Endothelial cell of umbilical vein (primary cell): Measurements from ENCODE around the gene CDK9. TPM values are rescaled to one million over a fixed set of nuclear protein-coding genes. Genes with fewer than 3 reads are reported as not detected.

Source experiments
- BruUV-seq: library from RNA; stranded (reverse); fragments of 400-500 nt; replicated peaks from 2 replicates; lab custom pipeline; 2021; lab: Mats Ljungman, UMichigan
- CTCF ChIA-PET: fragments of 300-600, 350-600 bp; sonication (Branson Sonifier 250); formaldehyde crosslinking; loops from one replicate; lab custom pipeline; 2021; ENCODE audit warnings: antibody characterized with exemption, inconsistent platforms; lab: Charles Lee
- POLR2A ChIA-PET: fragments of 300-600, 350-600 bp; sonication (Branson Sonifier 250); formaldehyde crosslinking; loops from one replicate; lab custom pipeline; 2021; ENCODE audit warnings: antibody characterized with exemption, inconsistent platforms; lab: Charles Lee
- DNase-seq: peaks from one replicate; pipeline ENCODE4 v3.0.0-alpha.2; 2011; ENCODE audit warnings: low read depth, low spot score
- FAIRE-seq: peaks from 2 replicates; lab custom pipeline; 2011; peaks lifted over from hg19 to GRCh38; lab: Jason Lieb, UNC
- H2AFZ ChIP-seq: 2 replicates; pipeline ENCODE4 v1.6.0; 2012; ENCODE audit warnings: low read depth, low read length, control low read depth, inconsistent platforms
- H3K27ac ChIP-seq: 2 replicates; pipeline ENCODE4 v1.5.1; 2011; ENCODE audit warnings: low read depth, mild to moderate bottlenecking, control low read depth, low read length, moderate library complexity; ENCODE audit not compliant: insufficient read depth
- H3K27me3 ChIP-seq, 2 experiments: 2 replicates each; pipeline versions ENCODE4 v1.6.0 to v1.6.1; 2011; ENCODE audit warnings: low read length in 2 of 2, mixed read lengths in 1 of 2; ENCODE audit not compliant: control insufficient read depth in 2 of 2, insufficient read depth in 2 of 2
- H3K36me3 ChIP-seq, 2 experiments: 2 replicates in 1 of 2; 3 replicates in 1 of 2; pipeline ENCODE4 v1.5.1; 2011; ENCODE audit warnings: low read length in 2 of 2, mild to moderate bottlenecking in 1 of 2, moderate library complexity in 1 of 2; ENCODE audit not compliant: control insufficient read depth in 2 of 2, insufficient read depth in 2 of 2; ENCODE audit errors: extremely low read depth in 1 of 2
- H3K4me1 ChIP-seq: 3 replicates; pipeline ENCODE4 v1.5.1; 2011; ENCODE audit warnings: mild to moderate bottlenecking, low read length; ENCODE audit not compliant: control insufficient read depth, insufficient read depth; ENCODE audit errors: extremely low read depth
- H3K4me2 ChIP-seq: 2 replicates; pipeline ENCODE4 v1.6.1; 2011; ENCODE audit warnings: low read length, control low read depth, mixed read lengths; ENCODE audit not compliant: insufficient read depth
- H3K4me3 ChIP-seq, 3 experiments: fragments of 200-600 bp in 1 of 3; sonication (generic), shearing (Covaris generic) in 1 of 3; replicated peaks in 1 of 3; 2 replicates each; pipeline ENCODE4 v1.5.1; 2011 to 2016; ENCODE audit warnings: control low read depth in 3 of 3, low read length in 3 of 3, mild to moderate bottlenecking in 2 of 3, inconsistent platforms in 1 of 3, low read depth in 1 of 3, moderate library complexity in 1 of 3; ENCODE audit not compliant: insufficient read depth in 1 of 3
- H3K79me2 ChIP-seq: 2 replicates; pipeline ENCODE4 v1.6.0; 2012; ENCODE audit warnings: low read length, inconsistent platforms; ENCODE audit not compliant: control insufficient read depth, insufficient read depth
- H3K9ac ChIP-seq: replicated peaks from 2 replicates; pipeline ENCODE3; 2011; ENCODE audit warnings: low read length, control low read depth; ENCODE audit not compliant: insufficient read depth; ENCODE audit errors: extremely low read depth
- H3K9me1 ChIP-seq: replicated peaks from 3 replicates; pipeline ENCODE4 v1.6.0; 2011; ENCODE audit warnings: mild to moderate bottlenecking, low read length; ENCODE audit not compliant: control insufficient read depth, insufficient read depth; ENCODE audit errors: extremely low read depth
- H3K9me3 ChIP-seq: replicated peaks from 2 replicates; pipeline ENCODE4 v1.5.1; 2012; ENCODE audit warnings: low read length, inconsistent platforms; ENCODE audit not compliant: control insufficient read depth, insufficient read depth
- H4K20me1 ChIP-seq: replicated peaks from 2 replicates; pipeline ENCODE3; 2011; ENCODE audit warnings: mild to moderate bottlenecking, low read length; ENCODE audit not compliant: control insufficient read depth, insufficient read depth; ENCODE audit errors: extremely low read depth
- FOS ChIP-seq: IDR thresholded peaks from 2 replicates; pipeline ENCODE4 v1.6.1; 2011; ENCODE audit warnings: mild to moderate bottlenecking, low read length, moderate library complexity, borderline replicate concordance; ENCODE audit not compliant: insufficient read depth
- MYC ChIP-seq: IDR thresholded peaks from one replicate; pipeline ENCODE4 v1.6.1; 2011; ENCODE audit warnings: mild to moderate bottlenecking, low read depth, low read length
- POLR2AphosphoS5 ChIP-seq: IDR thresholded peaks from 2 replicates; pipeline ENCODE4 v1.6.1; 2012; ENCODE audit warnings: low read depth, mild to moderate bottlenecking, control low read depth, low read length, moderate library complexity; ENCODE audit not compliant: insufficient read depth
- dilution Hi-C: fragments of 300-500 bp; cut with MboI; formaldehyde crosslinking; loops from one replicate; pipeline ENCODE4 v1.15.0; 2019; ENCODE audit warnings: low sequenced_read_pairs; ENCODE audit not compliant: extremely low pct_ligation_motif_present
- intact Hi-C: fragments of 100-400 bp; cut with micrococcal nuclease; formaldehyde crosslinking; loops from one replicate; pipeline ENCODE4 v1.10.0; 2022
- polyA plus RNA-seq, 4 experiments: library from polyadenylated mRNA; depleted of rRNA in 3 of 4; stranded (reverse) in 3 of 4; unstranded in 1 of 4; fragments of >200 nt; gene quantifications; 2 replicates each; pipeline versions ENCODE4 v1.2.1 to v1.2.3, GENCODE V29; 2011 to 2012; ENCODE audit warnings: missing spikeins in 1 of 4
- total RNA-seq: library from RNA; stranded (reverse); gene quantifications from 2 replicates; pipeline ENCODE4 v1.2.3, GENCODE V29; 2021
- TF ChIP-seq, protein P1 (sequence below), 2 donors: IDR thresholded peaks; 1 replicate in 1 of 2; 2 replicates in 1 of 2; pipeline ENCODE4 v1.5.1; 2011; ENCODE audit warnings: low read length in 2 of 2, mild to moderate bottlenecking in 2 of 2, moderate library complexity in 2 of 2, control low read depth in 1 of 2, inconsistent platforms in 1 of 2, low read depth in 1 of 2; ENCODE audit not compliant: insufficient read depth in 1 of 2; ENCODE audit errors: extremely low read depth in 1 of 2
- TF ChIP-seq, protein P2 (sequence below): IDR thresholded peaks from 2 replicates; pipeline ENCODE4 v1.6.1; 2011; ENCODE audit not compliant: insufficient read depth, insufficient read length

Gene CDK9
- total and polyA plus RNA-seq, 2 donors (not counting 3 experiments of a cell fraction or from before 2014, with no cell fraction given): 92.2 to 124 TPM

DNA sequence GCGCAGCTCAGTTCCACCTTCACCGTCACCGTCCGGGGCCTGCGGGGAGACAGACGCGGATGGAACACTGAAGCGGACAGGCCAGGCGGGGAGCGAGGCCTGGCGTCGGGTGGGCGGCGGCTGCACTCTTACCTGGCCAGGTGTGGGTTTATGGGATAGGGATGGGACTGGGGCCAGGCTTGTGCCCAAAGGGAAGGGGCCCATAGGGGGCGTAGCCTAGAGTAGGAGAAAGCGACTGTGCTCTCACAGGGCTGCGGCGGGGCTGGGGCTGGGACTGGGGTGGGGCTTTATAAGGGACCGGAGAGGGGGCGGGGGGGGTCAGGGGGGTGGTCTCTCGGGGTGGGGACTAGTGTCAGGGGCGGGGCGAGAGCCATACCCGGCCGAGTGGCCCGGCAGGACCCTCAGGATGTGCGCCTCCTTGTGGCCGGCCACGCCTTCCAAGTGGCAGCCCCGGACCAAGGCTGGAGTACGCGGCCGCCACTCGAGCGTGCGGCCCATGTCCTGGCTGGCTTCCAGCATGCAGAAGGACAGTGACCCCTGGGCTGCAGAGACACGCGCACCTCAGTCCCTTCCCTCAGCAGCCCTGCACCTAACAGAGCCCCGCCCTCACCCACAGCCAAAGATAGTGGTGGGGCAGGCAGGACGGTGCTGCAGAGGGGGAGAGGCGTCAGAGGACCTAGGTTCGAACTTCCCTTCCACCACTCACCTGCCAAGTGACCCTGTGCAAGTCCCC, 39.7 kb downstream of the CDK9 start:
- intact Hi-C loops (no loop called here), dilution Hi-C loops (no loop called here)
- Histone ChIP-seq H3K4me3 (no peak overlapping the region), H3K36me3 (peaks cover 37 to 47% of the 10 kb centered on the region in 2 experiments), H3K9me1 (no peaks in the 10 kb centered on the region), H3K9ac (no peak overlapping the region), H4K20me1 (no peaks in the 10 kb centered on the region), H2AFZ (no peak overlapping the region), H3K4me1 (peaks cover 36% of the 10 kb centered on the region), H3K4me2 (no peak overlapping the region), H3K79me2 (peaks cover 70% of the 10 kb centered on the region), H3K27ac (no peak overlapping the region), H3K9me3 (no peaks in the 10 kb centered on the region), H3K27me3 (no peaks in the 10 kb centered on the region)
- TF ChIP-seq POLR2AphosphoS5 (peak; percentile 29), FOS (no peak), MYC (no peak)
- TF ChIP-seq, protein P1, sequence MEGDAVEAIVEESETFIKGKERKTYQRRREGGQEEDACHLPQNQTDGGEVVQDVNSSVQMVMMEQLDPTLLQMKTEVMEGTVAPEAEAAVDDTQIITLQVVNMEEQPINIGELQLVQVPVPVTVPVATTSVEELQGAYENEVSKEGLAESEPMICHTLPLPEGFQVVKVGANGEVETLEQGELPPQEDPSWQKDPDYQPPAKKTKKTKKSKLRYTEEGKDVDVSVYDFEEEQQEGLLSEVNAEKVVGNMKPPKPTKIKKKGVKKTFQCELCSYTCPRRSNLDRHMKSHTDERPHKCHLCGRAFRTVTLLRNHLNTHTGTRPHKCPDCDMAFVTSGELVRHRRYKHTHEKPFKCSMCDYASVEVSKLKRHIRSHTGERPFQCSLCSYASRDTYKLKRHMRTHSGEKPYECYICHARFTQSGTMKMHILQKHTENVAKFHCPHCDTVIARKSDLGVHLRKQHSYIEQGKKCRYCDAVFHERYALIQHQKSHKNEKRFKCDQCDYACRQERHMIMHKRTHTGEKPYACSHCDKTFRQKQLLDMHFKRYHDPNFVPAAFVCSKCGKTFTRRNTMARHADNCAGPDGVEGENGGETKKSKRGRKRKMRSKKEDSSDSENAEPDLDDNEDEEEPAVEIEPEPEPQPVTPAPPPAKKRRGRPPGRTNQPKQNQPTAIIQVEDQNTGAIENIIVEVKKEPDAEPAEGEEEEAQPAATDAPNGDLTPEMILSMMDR (IDR thresholded peaks at IDR 0.05; ENCODE audit: extremely low read depth in 1 of 2, insufficient read depth in 1 of 2, low read depth in 1 of 2, low read length in 2 of 2): peak; percentile 29 to 47
- TF ChIP-seq, protein P2, sequence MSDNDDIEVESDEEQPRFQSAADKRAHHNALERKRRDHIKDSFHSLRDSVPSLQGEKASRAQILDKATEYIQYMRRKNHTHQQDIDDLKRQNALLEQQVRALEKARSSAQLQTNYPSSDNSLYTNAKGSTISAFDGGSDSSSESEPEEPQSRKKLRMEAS: no peak
- POLR2A ChIA-PET: interaction anchor here (1.3 kb wide), 1 partner anchor 42 kb away, joined by 3 read pairs; no protein-coding TSS in a partner anchor
- DNase-seq (no peak), FAIRE-seq (no peak)
- CTCF ChIA-PET: interaction anchor here (0.6 to 3.0 kb wide), 4 partner anchors 12 to 44 kb away, joined by 3 to 24 read pairs (median 4); no protein-coding TSS in a partner anchor
- no TSS peak for BruUV-seq
